Fibroblast of lung (primary cell): Measurements from ENCODE around the gene PUS10. TPM values are rescaled to one million over a fixed set of nuclear protein-coding genes. Genes with fewer than 3 reads are reported as not detected.

Experiments used
- DNase-seq, 2 donors: peaks; one replicate each; pipeline versions ENCODE4 v3.0.0 to v3.0.0-alpha.2; 2010; ENCODE audit warnings: low read depth in 2 of 2
- H2AFZ ChIP-seq: 2 replicates; pipeline ENCODE4 v1.5.1; 2012; ENCODE audit warnings: low read length, control low read depth, inconsistent platforms
- H3K27ac ChIP-seq: 2 replicates; pipeline ENCODE4 v1.5.1; 2011; ENCODE audit warnings: low read length, control low read depth; ENCODE audit not compliant: insufficient read depth
- H3K27me3 ChIP-seq: 2 replicates; pipeline ENCODE4 v1.5.1; 2011; ENCODE audit warnings: mild to moderate bottlenecking, low read length; ENCODE audit not compliant: control insufficient read depth, insufficient read depth
- H3K36me3 ChIP-seq: 2 replicates; pipeline ENCODE4 v1.5.1; 2011; ENCODE audit warnings: low read length; ENCODE audit not compliant: control insufficient read depth, insufficient read depth
- H3K4me1 ChIP-seq: 2 replicates; pipeline ENCODE4 v1.5.1; 2011; ENCODE audit warnings: low read length; ENCODE audit not compliant: control insufficient read depth, insufficient read depth; ENCODE audit errors: extremely low read depth
- H3K4me2 ChIP-seq: 2 replicates; pipeline ENCODE4 v1.5.1; 2011; ENCODE audit warnings: low read length, control low read depth; ENCODE audit not compliant: insufficient read depth; ENCODE audit errors: extremely low read depth
- H3K4me3 ChIP-seq, 4 experiments: fragments of 200-600 bp in 1 of 4; sonication (generic) in 1 of 4; replicated peaks in 1 of 4; 2 replicates each; pipeline ENCODE4 v1.5.1; 2011 to 2016; ENCODE audit warnings: low read length in 4 of 4, low read depth in 3 of 4, mild to moderate bottlenecking in 3 of 4, control low read depth in 2 of 4, inconsistent platforms in 1 of 4, mixed read lengths in 1 of 4; ENCODE audit not compliant: insufficient read depth in 1 of 4; ENCODE audit errors: control extremely low read depth in 1 of 4
- H3K79me2 ChIP-seq: 2 replicates; pipeline ENCODE4 v1.5.1; 2012; ENCODE audit warnings: mild to moderate bottlenecking, low read length, inconsistent platforms; ENCODE audit not compliant: control insufficient read depth, insufficient read depth
- H3K9ac ChIP-seq: 2 replicates; pipeline ENCODE4 v1.5.1; 2011; ENCODE audit warnings: mild to moderate bottlenecking, low read length, control low read depth; ENCODE audit not compliant: insufficient read depth
- H3K9me3 ChIP-seq: 2 replicates; pipeline ENCODE4 v1.5.1; 2012; ENCODE audit warnings: low read depth, low read length; ENCODE audit not compliant: control insufficient read depth, insufficient read depth
- H4K20me1 ChIP-seq: 2 replicates; pipeline ENCODE4 v1.5.1; 2011; ENCODE audit warnings: low read length; ENCODE audit not compliant: control insufficient read depth, insufficient read depth; ENCODE audit errors: extremely low read depth
- EZH2 ChIP-seq: IDR thresholded peaks from 2 replicates; pipeline ENCODE4 v1.5.1; 2012; ENCODE audit warnings: low read length, control low read depth, mild to moderate bottlenecking; ENCODE audit errors: missing control alignments
- polyA minus RNA-seq: library from RNA; depleted of rRNA, polyadenylated mRNA; stranded (reverse); fragments of >200 nt; gene quantifications from 2 replicates; pipeline ENCODE4 v1.2.3, GENCODE V29; 2011; ENCODE audit warnings: low replicate concordance
- polyA plus RNA-seq, 2 donors: library from polyadenylated mRNA; depleted of rRNA in 1 of 2; stranded (reverse) in 1 of 2; unstranded in 1 of 2; fragments of >200 nt; gene quantifications; 2 replicates each; pipeline ENCODE4 v1.2.1, GENCODE V29; 2011 to 2012; ENCODE audit warnings: missing spikeins in 1 of 2
- total RNA-seq: library from RNA; depleted of rRNA; stranded (reverse); fragments of >200 nt; gene quantifications from 2 replicates; pipeline ENCODE4 v1.2.1, GENCODE V29; 2014
- TF ChIP-seq, protein P1 (sequence below), 2 donors: IDR thresholded peaks in 1 of 2; conservative IDR thresholded peaks in 1 of 2; 1 replicate in 1 of 2; 2 replicates in 1 of 2; pipeline ENCODE4 v1.5.1; 2011 to 2012; ENCODE audit warnings: low read length in 2 of 2, control low read depth in 1 of 2, inconsistent platforms in 1 of 2, low read depth in 1 of 2, mild to moderate bottlenecking in 1 of 2

PUS10 gene
- 7.7 and 9.2 TPM in 2 replicates for total RNA-seq
- 5.5 and 6.0 TPM in 2 replicates for polyA plus RNA-seq
- polyA plus RNA-seq (2012): 3.6 and 4.4 TPM in 2 replicates
- 0.59 and 2.4 TPM in 2 replicates for polyA minus RNA-seq

GRCh38 chr2:61017556-61018317 lies at the start of gene PUS10, which contains the start of gene PEX13:
PUS10 (minus strand) TSS chr2:61018255; CDS start chr2:61011890, 6,365 bp downstream.
PEX13 (plus strand) TSS chr2:61017720; CDS start chr2:61017760, 40 bp downstream.
- Histone ChIP-seq H4K20me1 (no peaks in the 10 kb centered on the region), H3K36me3 (no peaks in the 10 kb centered on the region), H3K27me3 (no peaks in the 10 kb centered on the region), H3K9me3 (no peaks in the 10 kb centered on the region), H3K9ac (peak within 1 kb of the TSS; percentile 39), H3K4me2 (peak within 1 kb of the TSS; percentile 81), H3K79me2 (peaks cover 44% of the 10 kb centered on the region), H3K27ac (peak within 1 kb of the TSS; percentile 63), H3K4me3 (peak within 1 kb of the TSS; percentile 85 to 97 (median 91)), H2AFZ (peak within 1 kb of the TSS; percentile 98), H3K4me1 (no peaks in the 10 kb centered on the region)
- TF ChIP-seq, protein P1, sequence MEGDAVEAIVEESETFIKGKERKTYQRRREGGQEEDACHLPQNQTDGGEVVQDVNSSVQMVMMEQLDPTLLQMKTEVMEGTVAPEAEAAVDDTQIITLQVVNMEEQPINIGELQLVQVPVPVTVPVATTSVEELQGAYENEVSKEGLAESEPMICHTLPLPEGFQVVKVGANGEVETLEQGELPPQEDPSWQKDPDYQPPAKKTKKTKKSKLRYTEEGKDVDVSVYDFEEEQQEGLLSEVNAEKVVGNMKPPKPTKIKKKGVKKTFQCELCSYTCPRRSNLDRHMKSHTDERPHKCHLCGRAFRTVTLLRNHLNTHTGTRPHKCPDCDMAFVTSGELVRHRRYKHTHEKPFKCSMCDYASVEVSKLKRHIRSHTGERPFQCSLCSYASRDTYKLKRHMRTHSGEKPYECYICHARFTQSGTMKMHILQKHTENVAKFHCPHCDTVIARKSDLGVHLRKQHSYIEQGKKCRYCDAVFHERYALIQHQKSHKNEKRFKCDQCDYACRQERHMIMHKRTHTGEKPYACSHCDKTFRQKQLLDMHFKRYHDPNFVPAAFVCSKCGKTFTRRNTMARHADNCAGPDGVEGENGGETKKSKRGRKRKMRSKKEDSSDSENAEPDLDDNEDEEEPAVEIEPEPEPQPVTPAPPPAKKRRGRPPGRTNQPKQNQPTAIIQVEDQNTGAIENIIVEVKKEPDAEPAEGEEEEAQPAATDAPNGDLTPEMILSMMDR (conservative IDR thresholded peaks at IDR 0.05 in 1 of 2, IDR thresholded peaks at IDR 0.05 in 1 of 2; ENCODE audit: low read depth in 1 of 2, low read length in 2 of 2): no peak
- no peak for TF ChIP-seq EZH2
- DNase-seq: peak; percentile 75 to 80

GRCh38 chr2:61065714-61066709 lies 48.0 kb upstream of the PUS10 start, which contains the start of gene SANBR:
SANBR (plus strand) TSS chr2:61065871; CDS start chr2:61070351, 4,480 bp downstream.
- Histone ChIP-seq H3K27ac (peak within 1 kb of the TSS; percentile 75), H3K9me3 (no peaks in the 10 kb centered on the region), H3K79me2 (peaks cover 15% of the 10 kb centered on the region), H2AFZ (peak within 1 kb of the TSS; percentile 87), H3K4me2 (peak within 1 kb of the TSS; percentile 89), H3K4me1 (no peaks in the 10 kb centered on the region), H3K9ac (peak within 1 kb of the TSS; percentile 67), H3K27me3 (no peaks in the 10 kb centered on the region), H3K4me3 (peak within 1 kb of the TSS; percentile 69 to 79 (median 76)), H3K36me3 (peaks cover 2% of the 10 kb centered on the region), H4K20me1 (no peaks in the 10 kb centered on the region)
- peak; percentile 66 to 81 for DNase-seq
- TF ChIP-seq, protein P1 (conservative IDR thresholded peaks at IDR 0.05 in 1 of 2, IDR thresholded peaks at IDR 0.05 in 1 of 2; ENCODE audit: low read depth in 1 of 2, low read length in 2 of 2): no peak
- TF ChIP-seq EZH2: no peak
